ENCODE data around the gene TIMM44.
A peak's percentile ranks its signal among the peaks of the same experiment; 100 is the strongest.
"Not testable (repeated sequence)": the region's sequence is repeated elsewhere in the genome, so short reads cannot be mapped to it uniquely, and the experiment has no call there.

Gene TIMM44

DNA sequence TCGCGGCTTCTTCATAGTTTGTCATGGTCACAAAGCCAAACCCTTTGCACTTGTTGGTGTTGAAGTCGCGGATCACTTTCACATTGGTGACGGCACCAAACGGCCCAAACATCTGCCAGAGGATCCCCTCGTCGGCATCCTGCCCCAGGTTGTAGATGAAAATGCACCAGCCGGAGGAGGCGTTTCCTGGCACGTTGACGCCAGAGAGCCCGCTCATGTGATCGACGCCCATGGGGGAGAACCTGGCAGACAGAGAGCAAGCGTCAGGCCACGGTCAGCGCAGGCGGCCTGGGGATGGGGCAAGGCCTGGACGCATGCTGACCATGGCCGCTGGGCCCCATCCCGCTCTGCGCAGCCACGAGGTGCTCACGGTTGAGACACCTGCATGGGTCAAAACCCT is 20.1 kb upstream of the TIMM44 start:
- TF ChIP-seq Cebpa-rat (IDR thresholded peaks at IDR 0.05): no peak
- no peaks in the 10 kb centered on the region for H3K27me3 ChIP-seq
- H3K4me1 ChIP-seq: peaks cover 0 to 13% (median 9%) of the 10 kb centered on the region in 10 experiments; a peak in 13 of 20 replicates
- H3K4me2 ChIP-seq: no peak overlapping the region
- peaks cover 91 to 99% (median 94%) of the 10 kb centered on the region in 11 experiments for H3K36me3 ChIP-seq
- no peak overlapping the region for H3K9ac ChIP-seq
- H4K20me1 ChIP-seq: peaks cover 0 to 92% (median 36%) of the 10 kb centered on the region in 11 experiments; a peak in 16 of 22 replicates
- no peaks in the 10 kb centered on the region for H3K9me3 ChIP-seq (replicated peaks in 1 of 11)
- no peak overlapping the region for H3K27ac ChIP-seq
- H3K4me3 ChIP-seq: no peak overlapping the region

DNA sequence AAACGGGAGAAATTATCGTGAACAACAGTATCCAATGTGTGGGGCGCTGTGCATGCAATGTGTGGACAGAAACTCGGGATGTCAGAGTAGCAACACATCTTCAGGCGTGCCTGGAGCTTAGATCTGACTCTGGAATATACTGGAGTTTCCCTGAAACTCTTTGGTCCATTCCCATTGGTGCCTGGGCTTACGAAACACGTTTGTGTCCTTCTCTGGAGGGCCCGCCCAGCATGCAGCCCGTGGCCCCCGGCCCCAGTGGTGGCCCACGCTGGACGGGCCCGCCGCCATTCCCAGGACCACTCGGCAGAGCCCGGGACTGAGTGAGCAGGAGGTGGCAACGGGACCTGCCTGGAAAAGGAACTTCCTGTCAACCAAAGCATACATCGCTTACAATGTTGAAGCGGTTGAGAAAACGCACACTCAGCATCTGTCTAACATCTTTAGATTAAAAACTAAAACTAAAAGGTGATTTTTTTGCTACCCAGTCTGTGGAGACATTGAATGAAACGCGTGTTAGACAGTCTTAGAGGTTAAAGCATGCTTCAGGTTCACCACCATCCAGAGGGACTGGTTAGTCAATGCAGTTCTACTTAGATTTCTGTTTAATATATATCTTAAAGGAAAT is 19.3 kb upstream of the TIMM44 start:
- peaks cover 0 to 91% (median 36%) of the 10 kb centered on the region in 11 experiments; a peak in 14 of 22 replicates for H4K20me1 ChIP-seq
- TF ChIP-seq Cebpa-rat (IDR thresholded peaks at IDR 0.05): no peak
- no peak overlapping the region for H3K4me2 ChIP-seq
- peaks cover 90 to 99% (median 94%) of the 10 kb centered on the region in 11 experiments for H3K36me3 ChIP-seq
- H3K9ac ChIP-seq: no peak overlapping the region
- H3K27ac ChIP-seq: no peak overlapping the region
- H3K27me3 ChIP-seq: no peaks in the 10 kb centered on the region
- H3K4me1 ChIP-seq: peaks cover 0 to 19% (median 11%) of the 10 kb centered on the region in 10 experiments; a peak in 16 of 20 replicates
- H3K9me3 ChIP-seq (replicated peaks in 1 of 11): no peaks in the 10 kb centered on the region
- no peak overlapping the region for H3K4me3 ChIP-seq

DNA sequence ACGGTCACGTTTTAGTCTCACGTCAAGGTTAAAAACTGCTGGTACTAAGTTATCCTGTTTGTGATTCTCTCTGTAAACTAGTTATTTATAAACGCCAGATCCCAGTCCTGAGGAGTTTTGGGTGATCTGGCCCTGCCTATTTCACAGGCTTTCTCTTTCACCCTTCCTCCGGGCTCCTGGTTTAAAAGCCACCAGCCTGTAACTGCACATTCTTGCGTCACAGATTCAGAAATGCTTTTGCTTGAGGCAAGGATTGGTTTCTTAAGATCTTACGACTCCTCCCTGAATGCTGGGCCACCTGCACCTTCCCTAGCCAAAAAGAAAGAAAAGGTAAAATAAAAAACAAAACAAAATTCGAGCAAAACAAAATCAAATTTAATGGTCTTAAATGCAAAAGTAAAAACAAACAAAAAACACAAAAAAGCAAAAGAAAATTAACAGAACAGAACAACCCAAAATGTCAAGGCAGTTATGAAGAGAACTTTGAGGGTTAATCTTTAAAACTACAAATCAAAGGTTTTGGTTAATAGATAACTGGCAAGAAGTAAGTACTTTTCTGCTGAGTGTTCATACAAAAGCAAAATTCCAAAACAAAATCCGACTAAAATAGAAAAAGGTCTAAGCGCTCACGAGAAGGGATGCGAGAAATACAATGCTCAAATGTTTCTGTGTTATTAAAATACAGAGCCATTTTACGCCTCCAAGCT is 18.6 kb upstream of the TIMM44 start:
- TF ChIP-seq Cebpa-rat (IDR thresholded peaks at IDR 0.05): peak in 2 of 11 experiments; percentile 27 to 64; a peak in 3 of 22 replicates
- Histone ChIP-seq H3K9ac (no peak overlapping the region), H3K9me3 (replicated peaks in 1 of 11) (no peaks in the 10 kb centered on the region), H3K36me3 (peaks cover 85 to 98% (median 92%) of the 10 kb centered on the region in 11 experiments), H3K4me2 (no peak overlapping the region), H3K4me3 (no peak overlapping the region), H3K4me1 (peaks cover 0 to 24% (median 17%) of the 10 kb centered on the region in 10 experiments; a peak in 18 of 20 replicates), H3K27ac (no peak overlapping the region; a peak in 1 of 22 replicates), H3K27me3 (no peaks in the 10 kb centered on the region), H4K20me1 (peaks cover 0 to 89% (median 38%) of the 10 kb centered on the region in 11 experiments; a peak in 14 of 22 replicates)

DNA sequence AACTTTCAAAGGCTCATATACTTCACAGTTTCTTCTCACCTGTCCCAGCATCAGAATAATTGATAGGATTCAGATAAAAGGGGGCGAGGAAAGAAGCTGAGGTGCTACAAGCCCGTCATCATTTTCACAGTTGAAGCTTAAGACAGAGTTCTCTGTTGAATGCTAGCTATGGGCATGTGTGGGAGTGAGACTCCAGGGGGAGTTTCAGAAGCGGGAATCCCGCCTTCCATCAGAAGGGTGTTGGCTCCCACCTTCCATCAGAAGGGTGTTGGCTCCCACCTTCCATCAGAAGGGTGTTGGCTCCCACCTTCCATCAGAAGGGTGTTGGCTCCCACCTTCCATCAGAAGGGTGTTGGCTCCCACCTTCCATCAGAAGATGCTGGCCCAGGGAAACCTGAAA is 17.6 kb upstream of the TIMM44 start:
- H3K9me3 ChIP-seq (replicated peaks in 1 of 11); H3K27me3 ChIP-seq; H3K27ac ChIP-seq; H3K9ac ChIP-seq; H3K4me2 ChIP-seq; H3K4me3 ChIP-seq: not testable (repeated sequence)
- Histone ChIP-seq H3K4me1 (peaks cover 0 to 24% (median 17%) of the 10 kb centered on the region in 10 experiments; a peak in 18 of 20 replicates), H4K20me1 (peaks cover 0 to 80% (median 29%) of the 10 kb centered on the region in 11 experiments; a peak in 13 of 22 replicates), H3K36me3 (peaks cover 75 to 93% (median 85%) of the 10 kb centered on the region in 11 experiments)

DNA sequence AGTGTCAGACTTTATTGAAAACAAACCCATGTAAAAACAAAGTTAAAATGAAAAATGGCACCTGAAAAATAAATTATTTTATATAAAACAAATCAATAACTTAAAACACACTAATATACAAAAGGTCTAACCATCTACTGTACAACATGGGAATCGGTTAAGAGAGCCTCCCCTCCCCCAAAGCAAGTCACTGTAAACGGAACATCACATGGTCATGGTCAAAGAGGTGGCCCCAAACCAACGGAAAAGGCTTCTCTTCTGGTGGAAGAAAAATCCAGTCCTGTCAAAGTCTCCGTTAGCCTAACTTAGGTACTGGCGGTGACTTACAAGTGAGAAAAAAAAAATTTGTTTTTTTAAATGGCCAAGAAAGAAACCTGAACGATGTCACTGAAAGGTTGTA is 15.7 kb upstream of the TIMM44 start:
- H3K36me3 ChIP-seq: peaks cover 57 to 78% (median 66%) of the 10 kb centered on the region in 11 experiments
- no peak for TF ChIP-seq Cebpa-rat (IDR thresholded peaks at IDR 0.05)
- peaks cover 0 to 61% (median 19%) of the 10 kb centered on the region in 11 experiments; a peak in 12 of 22 replicates for H4K20me1 ChIP-seq
- no peaks in the 10 kb centered on the region for H3K27me3 ChIP-seq
- H3K4me1 ChIP-seq: peaks cover 0 to 26% (median 17%) of the 10 kb centered on the region in 10 experiments; a peak in 18 of 20 replicates
- H3K9me3 ChIP-seq (replicated peaks in 1 of 11): no peaks in the 10 kb centered on the region
- H3K9ac ChIP-seq: peak overlapping the region in 1 of 11 experiments; percentile 5; a peak in 1 of 22 replicates
- H3K4me3 ChIP-seq: no peak overlapping the region
- 0 out of 22 replicates have a peak overlapping the region, but pooled peaks of 1 of the 11 experiments have one; percentile 3 for H3K27ac ChIP-seq
- peak overlapping the region in 4 of 11 experiments; percentile 3 to 47 (median 13); a peak in 3 of 22 replicates for H3K4me2 ChIP-seq

DNA sequence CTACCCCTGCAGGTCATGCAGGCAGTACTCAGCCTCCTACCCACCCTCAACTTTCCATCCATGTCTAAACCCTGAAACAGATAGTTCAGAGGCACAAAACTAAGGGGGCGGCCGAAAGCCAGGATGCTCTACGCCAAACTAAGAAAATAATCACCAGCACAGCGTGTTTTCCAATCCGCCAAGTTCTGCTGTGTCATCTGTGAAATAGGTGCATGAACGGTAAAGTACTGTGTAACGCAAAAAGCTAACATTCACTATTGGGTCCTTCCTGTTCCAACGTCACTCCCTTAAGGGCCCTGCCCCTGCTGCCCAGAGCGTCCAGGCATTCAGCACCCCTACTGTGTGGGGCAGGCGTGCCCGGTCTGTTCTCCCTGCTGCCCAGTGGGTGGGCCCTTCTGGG is 12.2 kb upstream of the TIMM44 start:
- H3K4me1 ChIP-seq: peaks cover 27 to 55% (median 41%) of the 10 kb centered on the region in 10 experiments
- H3K27me3 ChIP-seq: no peaks in the 10 kb centered on the region
- H3K9me3 ChIP-seq (replicated peaks in 1 of 11): no peaks in the 10 kb centered on the region
- no peak overlapping the region for H3K4me2 ChIP-seq
- TF ChIP-seq Cebpa-rat (IDR thresholded peaks at IDR 0.05): no peak
- H3K4me3 ChIP-seq: no peak overlapping the region
- H4K20me1 ChIP-seq: peaks cover 0 to 27% (median 9%) of the 10 kb centered on the region in 11 experiments; a peak in 11 of 22 replicates
- peaks cover 23 to 43% (median 31%) of the 10 kb centered on the region in 11 experiments for H3K36me3 ChIP-seq
- H3K9ac ChIP-seq: no peak overlapping the region
- no peak overlapping the region; a peak in 1 of 22 replicates for H3K27ac ChIP-seq

DNA sequence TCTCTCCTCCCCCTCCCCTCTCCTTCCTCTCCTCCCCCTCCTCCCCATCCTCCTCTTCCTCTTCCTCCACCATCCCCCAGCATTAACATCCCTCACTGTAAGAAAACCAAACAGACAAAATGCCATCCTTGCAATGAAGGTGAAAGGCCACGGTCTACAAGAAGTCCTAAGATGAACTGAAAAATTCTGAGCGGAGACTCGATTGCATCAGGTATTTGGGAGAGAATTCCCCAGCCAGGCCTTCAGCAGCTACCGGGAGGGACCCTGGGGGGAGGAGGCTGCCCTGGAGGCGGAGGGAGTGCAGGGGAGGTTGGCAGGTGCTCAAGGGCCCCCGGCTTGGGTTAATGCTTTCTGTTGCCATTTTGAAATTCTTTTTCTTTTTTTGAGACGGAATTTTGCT is 10.1 kb upstream of the TIMM44 start:
- Histone ChIP-seq H3K4me1 (peaks cover 20 to 43% (median 34%) of the 10 kb centered on the region in 10 experiments; a peak in 19 of 20 replicates), H3K9me3 (replicated peaks in 1 of 11) (no peaks in the 10 kb centered on the region), H4K20me1 (peaks cover 0 to 12% (median 3%) of the 10 kb centered on the region in 11 experiments; a peak in 6 of 22 replicates), H3K27me3 (no peaks in the 10 kb centered on the region), H3K4me3 (no peak overlapping the region), H3K4me2 (peak overlapping the region in 4 of 11 experiments; percentile 23 to 58 (median 40); a peak in 5 of 22 replicates), H3K27ac (no peak overlapping the region), H3K9ac (no peak overlapping the region), H3K36me3 (peaks cover 9 to 28% (median 13%) of the 10 kb centered on the region in 11 experiments)
- TF ChIP-seq Cebpa-rat (IDR thresholded peaks at IDR 0.05): no peak

DNA sequence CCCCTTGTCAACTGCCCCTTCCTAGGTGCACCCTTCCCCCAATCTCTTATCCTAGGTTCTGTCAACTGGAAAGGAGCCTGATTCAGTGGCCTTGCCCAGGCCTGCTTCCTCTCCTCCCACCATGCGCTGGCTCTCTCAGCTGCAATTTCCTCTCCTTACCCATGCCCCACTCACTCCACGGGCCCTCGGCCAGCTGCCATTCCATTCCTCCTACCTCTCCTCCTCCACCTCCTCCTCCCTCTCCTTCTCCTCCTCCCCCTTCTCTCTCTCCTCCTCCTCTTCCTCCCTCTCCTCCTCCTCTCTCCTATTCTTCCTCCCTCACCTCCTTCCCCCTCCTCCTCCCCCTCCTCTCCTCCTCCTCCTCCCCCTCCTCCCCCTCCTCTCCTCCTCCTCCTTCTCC is 9.6 kb upstream of the TIMM44 start:
- H3K4me1 ChIP-seq: peaks cover 20 to 39% (median 33%) of the 10 kb centered on the region in 10 experiments; a peak in 19 of 20 replicates
- H3K4me3 ChIP-seq: no peak overlapping the region
- H4K20me1 ChIP-seq: peaks cover 0 to 8% (median under 1%) of the 10 kb centered on the region in 11 experiments; a peak in 6 of 22 replicates
- H3K9ac ChIP-seq: peak overlapping the region in 4 of 11 experiments; percentile 16 to 42 (median 25); a peak in 3 of 22 replicates
- H3K27me3 ChIP-seq: no peaks in the 10 kb centered on the region
- peak overlapping the region in 5 of 11 experiments; percentile 1 to 54 (median 29); a peak in 7 of 22 replicates for H3K27ac ChIP-seq
- no peaks in the 10 kb centered on the region for H3K9me3 ChIP-seq (replicated peaks in 1 of 11)
- no peak for TF ChIP-seq Cebpa-rat (IDR thresholded peaks at IDR 0.05)
- H3K36me3 ChIP-seq: peaks cover 4 to 23% (median 8%) of the 10 kb centered on the region in 11 experiments; a peak in 21 of 22 replicates
- H3K4me2 ChIP-seq: peak overlapping the region; percentile 22 to 80 (median 62); a peak in 19 of 22 replicates

DNA sequence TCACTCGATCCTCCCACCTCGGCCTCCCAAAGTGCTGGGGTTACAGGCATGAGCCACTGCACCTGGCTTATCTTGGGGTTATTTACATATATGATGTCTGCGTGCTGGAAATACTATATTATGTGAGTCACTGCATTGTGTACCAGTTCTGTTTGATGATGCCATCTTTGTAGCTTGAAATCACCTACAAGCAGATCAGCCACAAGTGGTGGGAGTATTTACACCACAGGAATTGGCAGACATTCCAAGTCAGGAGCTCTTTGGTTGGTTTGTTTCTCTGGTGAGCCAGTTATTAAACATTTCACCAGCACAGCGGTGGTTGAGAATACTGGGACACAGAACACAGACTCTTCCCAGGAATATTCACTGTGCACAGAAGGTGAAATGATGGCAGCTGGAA is 4.5 kb upstream of the TIMM44 start:
- no peak for TF ChIP-seq Cebpa-rat (IDR thresholded peaks at IDR 0.05)
- Histone ChIP-seq H3K4me3 (no peak overlapping the region), H3K27me3 (no peaks in the 10 kb centered on the region), H3K27ac (no peak overlapping the region), H3K4me1 (peaks cover 21 to 39% (median 28%) of the 10 kb centered on the region in 10 experiments), H3K9ac (no peak overlapping the region), H4K20me1 (peaks cover 0 to 22% (median 8%) of the 10 kb centered on the region in 11 experiments; a peak in 11 of 22 replicates), H3K9me3 (replicated peaks in 1 of 11) (no peaks in the 10 kb centered on the region), H3K36me3 (peaks cover 0 to 4% (median 0%) of the 10 kb centered on the region in 11 experiments; a peak in 1 of 22 replicates), H3K4me2 (no peak overlapping the region)
